IMR-90 (cell line): Measurements from ENCODE around the gene LY6G6D.

Experiments used
- CTCF ChIP-seq: conservative IDR thresholded peaks from 2 replicates; pipeline ENCODE4 v1.5.1; 2012; ENCODE audit warnings: mild to moderate bottlenecking, low read depth, low read length, improper control_type of control experiment
- RAD21 ChIP-seq: IDR thresholded peaks from 2 replicates; pipeline ENCODE4 v1.6.1; 2012; ENCODE audit warnings: low read length, improper control_type of control experiment
- RFX5 ChIP-seq: IDR thresholded peaks from 2 replicates; pipeline ENCODE4 v1.8.0; 2012; ENCODE audit warnings: low read depth, mild to moderate bottlenecking, low read length, moderate library complexity

DNA sequence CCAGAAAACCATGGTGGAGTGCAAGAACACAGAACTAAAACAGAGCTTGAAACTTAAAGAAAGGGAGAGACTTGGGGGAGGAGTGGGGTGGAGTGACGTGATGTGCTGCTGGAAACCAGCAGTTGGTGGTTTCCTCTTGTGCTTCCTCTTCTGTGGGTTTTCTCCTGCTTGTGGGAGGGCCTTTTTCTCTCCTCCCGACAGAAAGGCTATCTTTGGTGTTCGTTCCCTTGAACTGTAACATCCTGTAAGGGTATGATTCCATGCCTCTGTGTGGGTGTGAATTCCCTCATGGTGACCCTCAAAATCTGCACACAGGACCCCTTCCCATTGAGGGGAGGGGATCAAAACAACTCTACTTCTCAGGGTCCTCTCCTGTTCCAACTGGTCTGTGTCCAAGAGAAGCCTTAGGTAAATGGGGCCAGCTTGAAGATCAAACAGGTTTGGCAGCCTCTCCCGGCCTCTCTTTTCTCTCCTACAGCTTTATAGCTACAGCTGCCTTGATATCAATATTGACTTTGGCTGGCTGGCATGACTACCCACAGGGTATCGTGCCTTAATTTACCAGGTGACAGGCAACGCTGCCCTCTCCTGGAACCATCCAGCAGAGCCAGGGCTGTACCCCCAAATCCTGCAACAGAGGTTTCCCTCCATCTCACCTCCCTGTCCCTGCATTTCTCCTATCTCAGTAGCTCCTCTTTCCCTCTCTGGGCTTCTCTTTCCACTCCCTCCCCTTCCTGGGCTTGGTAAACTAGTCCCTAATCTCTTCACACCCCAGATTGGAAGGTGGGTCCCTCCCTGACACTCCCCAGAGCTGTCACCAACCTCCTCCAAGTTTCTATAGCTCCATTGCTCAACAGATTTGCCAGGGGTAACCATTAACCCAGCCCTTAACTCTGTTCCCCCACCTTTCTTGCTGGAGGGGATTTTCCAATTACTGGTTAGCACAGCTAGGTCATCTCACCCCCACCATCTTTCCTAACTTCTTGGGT, 23.1 kb downstream of the LY6G6D start:
- TF ChIP-seq CTCF (peak; percentile 30; the same call in 1 of the 2 replicates), RFX5 (no peak), RAD21 (no peak; the same call in none of the 2 replicates)
